Measurements from ENCODE around the gene MRPS34. TPM values are rescaled to one million over a fixed set of nuclear protein-coding genes. Genes with fewer than 3 reads are reported as not detected.

MRPS34 gene
- total RNA-seq, 1 donor from 2014 or later, result 74.0 TPM

GRCh38 chr16:1778200-1779179 lies 5.6 kb upstream of the MRPS34 start:
- H3K79me2 ChIP-seq (ENCODE audit: insufficient read depth, low read length), result peaks cover 48% of the 10 kb centered on the region
- TF ChIP-seq EZH2 (IDR thresholded peaks at IDR 0.05; ENCODE audit: insufficient read depth, low read length) (no peak), CTCF (IDR thresholded peaks at IDR 0.05; ENCODE audit: insufficient read depth, low read depth, low read length) (no peak)
- H3K9ac ChIP-seq (ENCODE audit: low read length), result no peak overlapping the region
- peaks cover 17% of the 10 kb centered on the region for H3K4me1 ChIP-seq (ENCODE audit: insufficient read depth, low read length)
- H3K27me3 ChIP-seq (ENCODE audit: insufficient read depth, low read length), result no peaks in the 10 kb centered on the region
- no peaks in the 10 kb centered on the region for H3K9me3 ChIP-seq (ENCODE audit: insufficient read depth, low read depth, low read length)
- no peak overlapping the region for H2AFZ ChIP-seq (ENCODE audit: low read depth, low read length)
- no peak overlapping the region for H3K4me3 ChIP-seq (ENCODE audit: insufficient read depth, low read depth, low read length)
- peaks cover 46% of the 10 kb centered on the region for H4K20me1 ChIP-seq (ENCODE audit: insufficient read depth, low read length)
- Mint-ChIP-seq H3K27me3 (ENCODE audit: low read depth, unreplicated experiment) (no peaks in the 10 kb centered on the region), H3K9me3 (ENCODE audit: unreplicated experiment) (no peaks in the 10 kb centered on the region), H3K27ac (ENCODE audit: unreplicated experiment) (no peak overlapping the region), H3K4me3 (ENCODE audit: unreplicated experiment) (no peak overlapping the region), H3K36me3 (ENCODE audit: low read depth, unreplicated experiment) (peaks cover 2% of the 10 kb centered on the region), H3K4me1 (ENCODE audit: low read depth, unreplicated experiment) (peaks cover 9% of the 10 kb centered on the region)
- DNase-seq (ENCODE audit: low read depth) (no peak), FAIRE-seq (no peak)
- no peaks in the 10 kb centered on the region for H3K36me3 ChIP-seq (ENCODE audit: insufficient read depth, low read length)
- H3K27ac ChIP-seq (ENCODE audit: low read depth, low read length), result no peak overlapping the region
- H3K4me2 ChIP-seq (ENCODE audit: low read length), result no peak overlapping the region

DNA sequence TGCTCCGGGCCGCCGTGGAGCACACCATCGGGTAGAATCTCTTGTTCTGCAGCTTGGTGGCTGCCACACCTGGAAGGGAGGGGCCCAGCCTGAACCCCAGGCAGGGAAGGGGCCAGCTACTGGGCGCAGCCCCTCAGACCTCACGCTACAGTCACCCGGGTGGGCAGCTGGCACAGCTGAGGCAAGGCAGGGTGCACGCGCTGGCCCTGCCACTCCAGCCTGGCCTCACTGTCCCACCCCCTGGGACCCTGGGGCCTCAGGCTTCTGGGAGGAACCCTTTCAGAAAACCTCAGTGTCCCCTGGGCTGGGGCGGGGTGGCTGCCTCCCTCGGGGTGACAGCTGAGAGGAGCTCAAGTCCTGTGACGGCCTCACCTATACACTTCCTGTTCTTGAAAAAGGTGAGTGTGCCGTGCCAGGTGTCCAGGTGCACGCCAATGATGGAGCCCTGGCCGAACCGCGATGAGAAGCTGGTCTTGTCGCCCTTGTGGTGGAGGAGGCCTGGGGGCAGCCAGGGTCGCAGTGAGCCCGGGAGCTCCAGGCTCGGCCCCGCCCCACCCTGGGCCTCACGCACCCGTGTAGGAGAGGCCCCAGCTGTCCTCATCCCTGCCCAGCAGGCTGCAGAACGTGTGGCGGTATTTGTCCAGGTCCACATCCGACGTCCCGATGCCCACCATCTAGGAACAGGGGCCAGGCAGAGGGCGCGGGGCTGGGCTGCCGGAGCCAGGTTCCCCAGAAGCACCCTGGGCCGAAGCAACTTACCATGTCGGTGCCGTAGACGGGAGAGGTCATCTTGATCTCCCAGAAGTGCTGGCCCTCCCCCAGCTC lies 4.7 kb upstream of the MRPS34 start:
- Mint-ChIP-seq H3K9me3 (ENCODE audit: unreplicated experiment) (no peaks in the 10 kb centered on the region), H3K36me3 (ENCODE audit: low read depth, unreplicated experiment) (peaks cover 2% of the 10 kb centered on the region), H3K27me3 (ENCODE audit: low read depth, unreplicated experiment) (no peaks in the 10 kb centered on the region), H3K4me3 (ENCODE audit: unreplicated experiment) (no peak overlapping the region), H3K27ac (ENCODE audit: unreplicated experiment) (no peak overlapping the region), H3K4me1 (ENCODE audit: low read depth, unreplicated experiment) (peaks cover 9% of the 10 kb centered on the region)
- Histone ChIP-seq H3K9ac (ENCODE audit: low read length) (no peak overlapping the region), H3K4me1 (ENCODE audit: insufficient read depth, low read length) (peaks cover 17% of the 10 kb centered on the region), H3K9me3 (ENCODE audit: insufficient read depth, low read depth, low read length) (no peaks in the 10 kb centered on the region), H3K27ac (ENCODE audit: low read depth, low read length) (no peak overlapping the region), H3K79me2 (ENCODE audit: insufficient read depth, low read length) (peaks cover 51% of the 10 kb centered on the region), H3K4me2 (ENCODE audit: low read length) (no peak overlapping the region), H3K27me3 (ENCODE audit: insufficient read depth, low read length) (no peaks in the 10 kb centered on the region), H3K36me3 (ENCODE audit: insufficient read depth, low read length) (no peaks in the 10 kb centered on the region), H4K20me1 (ENCODE audit: insufficient read depth, low read length) (peaks cover 46% of the 10 kb centered on the region), H3K4me3 (ENCODE audit: insufficient read depth, low read depth, low read length) (no peak overlapping the region), H2AFZ (ENCODE audit: low read depth, low read length) (no peak overlapping the region)
- TF ChIP-seq CTCF (IDR thresholded peaks at IDR 0.05; ENCODE audit: insufficient read depth, low read depth, low read length) (no peak), EZH2 (IDR thresholded peaks at IDR 0.05; ENCODE audit: insufficient read depth, low read length) (no peak)
- DNase-seq (ENCODE audit: low read depth) (no peak), FAIRE-seq (no peak)

All from astrocyte (in vitro differentiated cells and primary cell).